Measurements from ENCODE around the gene TLE5.

DNA sequence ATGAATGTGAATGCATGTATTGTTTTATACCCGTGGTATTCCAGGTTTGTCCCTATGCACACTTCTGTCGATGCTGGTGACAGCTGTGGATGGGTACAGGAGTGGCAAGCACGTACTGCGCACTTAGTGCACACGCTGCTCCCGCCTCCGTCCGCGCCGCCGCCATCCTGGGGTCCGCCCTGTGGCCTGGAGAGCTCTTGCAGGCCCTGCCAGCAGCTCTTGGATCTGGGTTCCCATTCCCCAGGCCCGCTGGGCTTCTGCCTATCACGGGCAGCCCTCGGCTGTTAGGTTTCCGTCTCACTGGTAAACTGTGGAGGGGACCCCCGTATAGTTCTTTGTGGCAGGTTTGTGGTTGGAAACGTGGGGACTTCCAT, 35.8 kb upstream of the TLE5 start:
- TF ChIP-seq, protein P1, sequence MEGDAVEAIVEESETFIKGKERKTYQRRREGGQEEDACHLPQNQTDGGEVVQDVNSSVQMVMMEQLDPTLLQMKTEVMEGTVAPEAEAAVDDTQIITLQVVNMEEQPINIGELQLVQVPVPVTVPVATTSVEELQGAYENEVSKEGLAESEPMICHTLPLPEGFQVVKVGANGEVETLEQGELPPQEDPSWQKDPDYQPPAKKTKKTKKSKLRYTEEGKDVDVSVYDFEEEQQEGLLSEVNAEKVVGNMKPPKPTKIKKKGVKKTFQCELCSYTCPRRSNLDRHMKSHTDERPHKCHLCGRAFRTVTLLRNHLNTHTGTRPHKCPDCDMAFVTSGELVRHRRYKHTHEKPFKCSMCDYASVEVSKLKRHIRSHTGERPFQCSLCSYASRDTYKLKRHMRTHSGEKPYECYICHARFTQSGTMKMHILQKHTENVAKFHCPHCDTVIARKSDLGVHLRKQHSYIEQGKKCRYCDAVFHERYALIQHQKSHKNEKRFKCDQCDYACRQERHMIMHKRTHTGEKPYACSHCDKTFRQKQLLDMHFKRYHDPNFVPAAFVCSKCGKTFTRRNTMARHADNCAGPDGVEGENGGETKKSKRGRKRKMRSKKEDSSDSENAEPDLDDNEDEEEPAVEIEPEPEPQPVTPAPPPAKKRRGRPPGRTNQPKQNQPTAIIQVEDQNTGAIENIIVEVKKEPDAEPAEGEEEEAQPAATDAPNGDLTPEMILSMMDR (IDR thresholded peaks at IDR 0.05; ENCODE audit: borderline replicate concordance, extremely low read depth, low read length, poor library complexity, severe bottlenecking): no peak
- TF ChIP-seq EZH2 (IDR thresholded peaks at IDR 0.05; ENCODE audit: borderline replicate concordance, low read depth, low read length, severe bottlenecking): no peak
